ENCODE results near the gene PCYT1A. TPM values are rescaled to one million over a fixed set of nuclear protein-coding genes. Genes with fewer than 3 reads are reported as not detected.

Gene PCYT1A
- total and polyA plus RNA-seq, 2 of the 13 experiments (the other 11 are each of a cell fraction or from before 2014, with no cell fraction given) = 26.4 to 45.3 TPM

DNA sequence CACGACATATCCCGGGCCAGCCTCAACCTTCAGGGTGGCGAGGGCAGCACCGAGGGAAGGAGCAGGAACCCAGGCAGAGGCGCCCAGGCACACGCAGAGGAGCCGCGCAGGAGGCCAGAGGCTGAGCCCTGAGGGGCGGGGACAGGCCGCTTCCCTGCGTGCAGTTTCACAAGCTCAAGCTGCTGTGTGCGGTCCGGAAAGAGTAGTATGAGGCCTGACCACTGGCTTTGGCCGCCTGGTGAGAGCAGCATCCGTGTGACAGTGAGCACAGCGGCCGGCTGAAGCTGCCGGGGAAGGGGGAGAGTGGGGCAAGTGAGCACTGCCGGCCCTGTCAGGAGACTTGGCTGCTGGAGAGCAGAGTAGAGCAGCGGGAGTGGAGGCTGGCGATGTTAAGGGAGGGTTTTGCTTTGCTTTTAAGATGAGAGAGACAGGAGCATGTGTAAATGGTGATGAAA, 85.0 kb downstream of the PCYT1A start (continued):
- TF ChIP-seq, protein P1, sequence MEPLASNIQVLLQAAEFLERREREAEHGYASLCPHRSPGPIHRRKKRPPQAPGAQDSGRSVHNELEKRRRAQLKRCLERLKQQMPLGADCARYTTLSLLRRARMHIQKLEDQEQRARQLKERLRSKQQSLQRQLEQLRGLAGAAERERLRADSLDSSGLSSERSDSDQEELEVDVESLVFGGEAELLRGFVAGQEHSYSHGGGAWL (CRISPR knock-in tag; IDR thresholded peaks at IDR 0.05) = no peak
- TF ChIP-seq, protein P2, sequence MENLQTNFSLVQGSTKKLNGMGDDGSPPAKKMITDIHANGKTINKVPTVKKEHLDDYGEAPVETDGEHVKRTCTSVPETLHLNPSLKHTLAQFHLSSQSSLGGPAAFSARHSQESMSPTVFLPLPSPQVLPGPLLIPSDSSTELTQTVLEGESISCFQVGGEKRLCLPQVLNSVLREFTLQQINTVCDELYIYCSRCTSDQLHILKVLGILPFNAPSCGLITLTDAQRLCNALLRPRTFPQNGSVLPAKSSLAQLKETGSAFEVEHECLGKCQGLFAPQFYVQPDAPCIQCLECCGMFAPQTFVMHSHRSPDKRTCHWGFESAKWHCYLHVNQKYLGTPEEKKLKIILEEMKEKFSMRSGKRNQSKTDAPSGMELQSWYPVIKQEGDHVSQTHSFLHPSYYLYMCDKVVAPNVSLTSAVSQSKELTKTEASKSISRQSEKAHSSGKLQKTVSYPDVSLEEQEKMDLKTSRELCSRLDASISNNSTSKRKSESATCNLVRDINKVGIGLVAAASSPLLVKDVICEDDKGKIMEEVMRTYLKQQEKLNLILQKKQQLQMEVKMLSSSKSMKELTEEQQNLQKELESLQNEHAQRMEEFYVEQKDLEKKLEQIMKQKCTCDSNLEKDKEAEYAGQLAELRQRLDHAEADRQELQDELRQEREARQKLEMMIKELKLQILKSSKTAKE (CRISPR knock-in tag; IDR thresholded peaks at IDR 0.05; ENCODE audit: borderline replicate concordance) = no peak
- TF ChIP-seq, protein P3, sequence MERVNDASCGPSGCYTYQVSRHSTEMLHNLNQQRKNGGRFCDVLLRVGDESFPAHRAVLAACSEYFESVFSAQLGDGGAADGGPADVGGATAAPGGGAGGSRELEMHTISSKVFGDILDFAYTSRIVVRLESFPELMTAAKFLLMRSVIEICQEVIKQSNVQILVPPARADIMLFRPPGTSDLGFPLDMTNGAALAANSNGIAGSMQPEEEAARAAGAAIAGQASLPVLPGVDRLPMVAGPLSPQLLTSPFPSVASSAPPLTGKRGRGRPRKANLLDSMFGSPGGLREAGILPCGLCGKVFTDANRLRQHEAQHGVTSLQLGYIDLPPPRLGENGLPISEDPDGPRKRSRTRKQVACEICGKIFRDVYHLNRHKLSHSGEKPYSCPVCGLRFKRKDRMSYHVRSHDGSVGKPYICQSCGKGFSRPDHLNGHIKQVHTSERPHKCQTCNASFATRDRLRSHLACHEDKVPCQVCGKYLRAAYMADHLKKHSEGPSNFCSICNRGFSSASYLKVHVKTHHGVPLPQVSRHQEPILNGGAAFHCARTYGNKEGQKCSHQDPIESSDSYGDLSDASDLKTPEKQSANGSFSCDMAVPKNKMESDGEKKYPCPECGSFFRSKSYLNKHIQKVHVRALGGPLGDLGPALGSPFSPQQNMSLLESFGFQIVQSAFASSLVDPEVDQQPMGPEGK (CRISPR knock-in tag; IDR thresholded peaks at IDR 0.05) = 0 out of 2 replicates have a peak, but pooled peaks have one; percentile 20
- TF ChIP-seq ZNF251 (CRISPR knock-in tag; IDR thresholded peaks at IDR 0.05) (no peak), ZNF761 (CRISPR knock-in tag; conservative IDR thresholded peaks at IDR 0.05) (no peak), ZBTB8A (CRISPR knock-in tag; IDR thresholded peaks at IDR 0.05; ENCODE audit: borderline replicate concordance, low read depth) (no peak), ZNF432 (CRISPR knock-in tag; IDR thresholded peaks at IDR 0.05; ENCODE audit: borderline replicate concordance) (no peak), ZNF337 (CRISPR knock-in tag; IDR thresholded peaks at IDR 0.05; ENCODE audit: borderline replicate concordance, low read depth) (no peak), HNRNPL (IDR thresholded peaks at IDR 0.05; ENCODE audit: low read depth, low read length) (no peak), PCBP2 (optimal IDR thresholded peaks at IDR 0.05; ENCODE audit: low read depth, low read length, poor library complexity, severe bottlenecking) (no peak), HIVEP1 (CRISPR knock-in tag; IDR thresholded peaks at IDR 0.05) (no peak), SOX13 (IDR thresholded peaks at IDR 0.05) (no peak), SOX13 (CRISPR knock-in tag; conservative IDR thresholded peaks at IDR 0.05 in 1 of 2, IDR thresholded peaks at IDR 0.05 in 1 of 2) (no peak), PHF8 (CRISPR knock-in tag; IDR thresholded peaks at IDR 0.05) (peak; percentile 36; the same call in 1 of the 2 replicates), ZNF333 (CRISPR knock-in tag; IDR thresholded peaks at IDR 0.05; ENCODE audit: borderline replicate concordance) (no peak)
- TF ChIP-seq, protein P4, sequence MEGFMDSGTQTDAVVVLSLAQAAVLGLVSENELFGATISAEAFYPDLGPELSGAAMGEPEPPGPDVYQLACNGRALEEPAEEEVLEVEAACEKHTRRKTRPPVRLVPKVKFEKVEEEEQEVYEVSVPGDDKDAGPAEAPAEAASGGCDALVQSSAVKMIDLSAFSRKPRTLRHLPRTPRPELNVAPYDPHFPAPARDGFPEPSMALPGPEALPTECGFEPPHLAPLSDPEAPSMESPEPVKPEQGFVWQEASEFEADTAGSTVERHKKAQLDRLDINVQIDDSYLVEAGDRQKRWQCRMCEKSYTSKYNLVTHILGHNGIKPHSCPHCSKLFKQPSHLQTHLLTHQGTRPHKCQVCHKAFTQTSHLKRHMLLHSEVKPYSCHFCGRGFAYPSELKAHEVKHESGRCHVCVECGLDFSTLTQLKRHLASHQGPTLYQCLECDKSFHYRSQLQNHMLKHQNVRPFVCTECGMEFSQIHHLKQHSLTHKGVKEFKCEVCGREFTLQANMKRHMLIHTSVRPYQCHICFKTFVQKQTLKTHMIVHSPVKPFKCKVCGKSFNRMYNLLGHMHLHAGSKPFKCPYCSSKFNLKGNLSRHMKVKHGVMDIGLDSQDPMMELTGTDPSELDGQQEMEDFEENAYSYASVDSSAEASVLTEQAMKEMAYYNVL (CRISPR knock-in tag; IDR thresholded peaks at IDR 0.05; ENCODE audit: borderline replicate concordance) = no peak
- TF ChIP-seq, protein P5, sequence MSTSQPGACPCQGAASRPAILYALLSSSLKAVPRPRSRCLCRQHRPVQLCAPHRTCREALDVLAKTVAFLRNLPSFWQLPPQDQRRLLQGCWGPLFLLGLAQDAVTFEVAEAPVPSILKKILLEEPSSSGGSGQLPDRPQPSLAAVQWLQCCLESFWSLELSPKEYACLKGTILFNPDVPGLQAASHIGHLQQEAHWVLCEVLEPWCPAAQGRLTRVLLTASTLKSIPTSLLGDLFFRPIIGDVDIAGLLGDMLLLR (CRISPR knock-in tag; IDR thresholded peaks at IDR 0.05) = no peak
